ENCODE measurements around the gene HOXD9. TPM values are rescaled to one million over a fixed set of nuclear protein-coding genes. Genes with fewer than 3 reads are reported as not detected.

Gene HOXD9
- polyA plus RNA-seq (2013), result 0.23 and 0.49 TPM in 2 replicates

DNA sequence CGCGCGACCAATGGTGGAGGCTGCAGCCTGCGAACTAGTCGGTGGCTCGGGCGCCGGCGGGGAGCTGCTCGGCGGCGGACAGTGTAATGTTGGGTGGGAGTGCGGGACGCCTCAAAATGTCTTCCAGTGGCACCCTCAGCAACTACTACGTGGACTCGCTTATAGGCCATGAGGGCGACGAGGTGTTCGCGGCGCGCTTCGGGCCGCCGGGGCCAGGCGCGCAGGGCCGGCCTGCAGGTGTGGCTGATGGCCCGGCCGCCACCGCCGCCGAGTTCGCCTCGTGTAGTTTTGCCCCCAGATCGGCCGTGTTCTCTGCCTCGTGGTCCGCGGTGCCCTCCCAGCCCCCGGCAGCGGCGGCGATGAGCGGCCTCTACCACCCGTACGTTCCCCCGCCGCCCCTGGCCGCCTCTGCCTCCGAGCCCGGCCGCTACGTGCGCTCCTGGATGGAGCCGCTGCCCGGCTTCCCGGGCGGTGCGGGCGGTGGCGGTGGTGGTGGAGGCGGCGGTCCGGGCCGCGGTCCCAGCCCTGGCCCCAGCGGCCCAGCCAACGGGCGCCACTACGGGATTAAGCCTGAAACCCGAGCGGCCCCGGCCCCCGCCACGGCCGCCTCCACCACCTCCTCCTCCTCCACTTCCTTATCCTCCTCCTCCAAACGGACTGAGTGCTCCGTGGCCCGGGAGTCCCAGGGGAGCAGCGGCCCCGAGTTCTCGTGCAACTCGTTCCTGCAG lies at the start of gene HOXD9:
Gene HOXD9, plus strand, starts transcription at position 37 of the 728 bp plus-strand sequence. Its CDS starts 50 bp downstream, at position 87.
- H3K79me1 ChIP-seq (ENCODE audit: low read length), result no peaks in the 10 kb centered on the region
- H3K79me2 ChIP-seq (ENCODE audit: control insufficient read depth, insufficient read depth, low read length, poor library complexity), result no peaks in the 10 kb centered on the region
- peaks cover 78% of the 10 kb centered on the region for H3K27me3 ChIP-seq (ENCODE audit: insufficient read depth, low read length)
- no peak within 1 kb of the TSS for H3K23ac ChIP-seq (ENCODE audit: low read length)
- peak within 1 kb of the TSS; percentile 80 for H3K4me2 ChIP-seq (ENCODE audit: low read length)
- no peak within 1 kb of the TSS for H2BK5ac ChIP-seq (ENCODE audit: low read depth, low read length, poor library complexity)
- no peak within 1 kb of the TSS for H3K4ac ChIP-seq (ENCODE audit: low read depth, low read length)
- H2AFZ ChIP-seq (ENCODE audit: insufficient read depth, low read length, poor library complexity), result peak within 1 kb of the TSS; percentile 24
- no peak within 1 kb of the TSS for H4K12ac ChIP-seq (ENCODE audit: low read depth, low read length)
- no peak within 1 kb of the TSS for H3K9ac ChIP-seq (ENCODE audit: low read length)
- WGBS (ENCODE audit: extremely low coverage, insufficient coverage, insufficient read length), result no CpG with 5 or more reads among the region's 84 CpGs
- no peak within 1 kb of the TSS for H4K8ac ChIP-seq (ENCODE audit: low read depth, low read length)
- H3K27ac ChIP-seq (ENCODE audit: low read depth, low read length), result no peak within 1 kb of the TSS
- H2AK5ac ChIP-seq (ENCODE audit: low read length), result no peak within 1 kb of the TSS
- H2BK12ac ChIP-seq (ENCODE audit: low read length), result no peak within 1 kb of the TSS
- H3K14ac ChIP-seq (ENCODE audit: low read length), result no peak within 1 kb of the TSS
- H3K4me1 ChIP-seq (ENCODE audit: control insufficient read depth in 1 of 2, insufficient read depth in 2 of 2, low read length in 2 of 2), result peaks cover 5 to 9% of the 10 kb centered on the region in 2 experiments
- peak within 1 kb of the TSS; percentile 37 for H3K4me3 ChIP-seq (ENCODE audit: low read depth, low read length)
- H4K91ac ChIP-seq (ENCODE audit: low read depth, low read length), result no peak within 1 kb of the TSS
- H2BK120ac ChIP-seq (ENCODE audit: insufficient read depth, low read length, poor library complexity), result no peak within 1 kb of the TSS
- no peak within 1 kb of the TSS for H3K18ac ChIP-seq (ENCODE audit: low read length)
- DNase-seq, result peak in 1 of 2 donors; percentile 34
- H3K9me3 ChIP-seq (ENCODE audit: insufficient read depth, low read depth, low read length), result peaks cover 8% of the 10 kb centered on the region
- no peaks in the 10 kb centered on the region for H3K36me3 ChIP-seq (ENCODE audit: control insufficient read depth in 1 of 2, insufficient read depth in 2 of 2, low read length in 2 of 2)

GRCh38 chr2:176072951-176073904 lies 49.3 kb upstream of the HOXD9 start:
- Histone ChIP-seq H3K4me1 (ENCODE audit: control insufficient read depth in 1 of 2, insufficient read depth in 2 of 2, low read length in 2 of 2) (no peaks in the 10 kb centered on the region), H3K27me3 (ENCODE audit: insufficient read depth, low read length) (peaks cover 76% of the 10 kb centered on the region), H3K4me3 (ENCODE audit: low read depth, low read length) (no peak overlapping the region), H3K4me2 (ENCODE audit: low read length) (no peak overlapping the region), H3K4ac (ENCODE audit: low read depth, low read length) (no peak overlapping the region), H2BK120ac (ENCODE audit: insufficient read depth, low read length, poor library complexity) (no peak overlapping the region), H3K79me2 (ENCODE audit: control insufficient read depth, insufficient read depth, low read length, poor library complexity) (no peaks in the 10 kb centered on the region), H4K8ac (ENCODE audit: low read depth, low read length) (no peak overlapping the region), H2BK12ac (ENCODE audit: low read length) (no peak overlapping the region), H3K27ac (ENCODE audit: low read depth, low read length) (no peak overlapping the region), H4K12ac (ENCODE audit: low read depth, low read length) (no peak overlapping the region), H3K36me3 (ENCODE audit: control insufficient read depth in 1 of 2, insufficient read depth in 2 of 2, low read length in 2 of 2) (no peaks in the 10 kb centered on the region), H4K91ac (ENCODE audit: low read depth, low read length) (no peak overlapping the region), H3K9ac (ENCODE audit: low read length) (no peak overlapping the region), H3K14ac (ENCODE audit: low read length) (no peak overlapping the region), H3K23ac (ENCODE audit: low read length) (no peak overlapping the region), H2AFZ (ENCODE audit: insufficient read depth, low read length, poor library complexity) (peak overlapping the region; percentile 5), H3K9me3 (ENCODE audit: insufficient read depth, low read depth, low read length) (peaks cover 10% of the 10 kb centered on the region), H2BK5ac (ENCODE audit: low read depth, low read length, poor library complexity) (no peak overlapping the region), H2AK5ac (ENCODE audit: low read length) (no peak overlapping the region), H3K79me1 (ENCODE audit: low read length) (no peaks in the 10 kb centered on the region), H3K18ac (ENCODE audit: low read length) (no peak overlapping the region)
- DNase-seq, result no peak
- WGBS (ENCODE audit: extremely low coverage, insufficient coverage, insufficient read length), result no CpG with 5 or more reads among the region's 29 CpGs

DNA sequence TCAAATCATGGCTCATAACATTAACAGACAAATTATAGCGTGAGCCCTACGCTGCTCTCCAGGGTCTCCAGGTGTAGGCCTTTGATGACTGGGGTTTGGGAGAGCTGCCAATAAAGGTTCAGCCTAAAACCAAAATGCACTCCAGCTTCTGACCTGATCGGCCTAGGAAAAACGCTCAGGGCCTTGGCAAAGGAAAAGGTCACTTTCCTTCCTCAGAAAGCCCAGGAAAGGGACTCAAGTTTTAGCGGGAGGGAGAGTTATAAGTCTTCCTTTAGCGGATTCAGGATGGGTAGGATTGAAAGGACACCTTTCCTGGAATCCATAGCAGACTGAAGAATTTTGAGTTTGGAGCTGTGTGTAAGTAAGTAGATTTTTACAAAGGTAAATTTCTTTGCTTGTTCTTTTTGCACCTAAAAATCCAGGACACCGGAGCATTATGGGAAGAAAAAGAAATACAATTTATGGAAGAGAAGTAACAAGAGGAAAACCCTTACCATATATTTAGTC lies 47.5 kb upstream of the HOXD9 start:
- H3K27me3 ChIP-seq (ENCODE audit: insufficient read depth, low read length), result peaks cover 72% of the 10 kb centered on the region
- H2AK5ac ChIP-seq (ENCODE audit: low read length), result no peak overlapping the region
- peaks cover 1% of the 10 kb centered on the region for H3K79me1 ChIP-seq (ENCODE audit: low read length)
- H2AFZ ChIP-seq (ENCODE audit: insufficient read depth, low read length, poor library complexity), result no peak overlapping the region
- H3K27ac ChIP-seq (ENCODE audit: low read depth, low read length), result no peak overlapping the region
- H2BK12ac ChIP-seq (ENCODE audit: low read length), result no peak overlapping the region
- H2BK120ac ChIP-seq (ENCODE audit: insufficient read depth, low read length, poor library complexity), result no peak overlapping the region
- no peak overlapping the region for H3K18ac ChIP-seq (ENCODE audit: low read length)
- H3K9ac ChIP-seq (ENCODE audit: low read length), result no peak overlapping the region
- peaks cover 6% of the 10 kb centered on the region for H3K9me3 ChIP-seq (ENCODE audit: insufficient read depth, low read depth, low read length)
- DNase-seq, result no peak
- no peak overlapping the region for H3K14ac ChIP-seq (ENCODE audit: low read length)
- no peak overlapping the region for H4K8ac ChIP-seq (ENCODE audit: low read depth, low read length)
- H4K12ac ChIP-seq (ENCODE audit: low read depth, low read length), result no peak overlapping the region
- H3K4me3 ChIP-seq (ENCODE audit: low read depth, low read length), result no peak overlapping the region
- H3K4me1 ChIP-seq (ENCODE audit: control insufficient read depth in 1 of 2, insufficient read depth in 2 of 2, low read length in 2 of 2), result peaks cover 4 to 6% of the 10 kb centered on the region in 2 experiments
- no peak overlapping the region for H3K23ac ChIP-seq (ENCODE audit: low read length)
- H4K91ac ChIP-seq (ENCODE audit: low read depth, low read length), result no peak overlapping the region
- no peaks in the 10 kb centered on the region for H3K79me2 ChIP-seq (ENCODE audit: control insufficient read depth, insufficient read depth, low read length, poor library complexity)
- no peaks in the 10 kb centered on the region for H3K36me3 ChIP-seq (ENCODE audit: control insufficient read depth in 1 of 2, insufficient read depth in 2 of 2, low read length in 2 of 2)
- H3K4me2 ChIP-seq (ENCODE audit: low read length), result no peak overlapping the region
- no CpG with 5 or more reads among the region's 7 CpGs for WGBS (ENCODE audit: extremely low coverage, insufficient coverage, insufficient read length)
- H2BK5ac ChIP-seq (ENCODE audit: low read depth, low read length, poor library complexity), result no peak overlapping the region
- no peak overlapping the region for H3K4ac ChIP-seq (ENCODE audit: low read depth, low read length)

- H3K4ac ChIP-seq (ENCODE audit: low read depth, low read length), result no peak overlapping the region
- H3K4me2 ChIP-seq (ENCODE audit: low read length), result peak overlapping the region; percentile 30
- peaks cover 72% of the 10 kb centered on the region for H3K27me3 ChIP-seq (ENCODE audit: insufficient read depth, low read length)
- H4K8ac ChIP-seq (ENCODE audit: low read depth, low read length), result no peak overlapping the region
- H2AK5ac ChIP-seq (ENCODE audit: low read length), result no peak overlapping the region
- no peak overlapping the region for H2BK120ac ChIP-seq (ENCODE audit: insufficient read depth, low read length, poor library complexity)
- H2AFZ ChIP-seq (ENCODE audit: insufficient read depth, low read length, poor library complexity), result no peak overlapping the region
- H3K79me1 ChIP-seq (ENCODE audit: low read length), result peaks cover 1% of the 10 kb centered on the region
- no peak overlapping the region for H3K23ac ChIP-seq (ENCODE audit: low read length)
- H4K12ac ChIP-seq (ENCODE audit: low read depth, low read length), result no peak overlapping the region
- H4K91ac ChIP-seq (ENCODE audit: low read depth, low read length), result no peak overlapping the region
- DNase-seq, result no peak
- H3K14ac ChIP-seq (ENCODE audit: low read length), result no peak overlapping the region
- no peak overlapping the region for H3K27ac ChIP-seq (ENCODE audit: low read depth, low read length)
- H3K9me3 ChIP-seq (ENCODE audit: insufficient read depth, low read depth, low read length), result peaks cover 6% of the 10 kb centered on the region
- H3K9ac ChIP-seq (ENCODE audit: low read length), result no peak overlapping the region
- peaks cover 5 to 8% of the 10 kb centered on the region in 2 experiments for H3K4me1 ChIP-seq (ENCODE audit: control insufficient read depth in 1 of 2, insufficient read depth in 2 of 2, low read length in 2 of 2)
- no peak overlapping the region for H3K4me3 ChIP-seq (ENCODE audit: low read depth, low read length)
- H3K36me3 ChIP-seq (ENCODE audit: control insufficient read depth in 1 of 2, insufficient read depth in 2 of 2, low read length in 2 of 2), result no peaks in the 10 kb centered on the region
- H3K79me2 ChIP-seq (ENCODE audit: control insufficient read depth, insufficient read depth, low read length, poor library complexity), result no peaks in the 10 kb centered on the region
- WGBS (ENCODE audit: extremely low coverage, insufficient coverage, insufficient read length), result no CpG with 5 or more reads among the region's 15 CpGs
- H3K18ac ChIP-seq (ENCODE audit: low read length), result no peak overlapping the region
- H2BK12ac ChIP-seq (ENCODE audit: low read length), result no peak overlapping the region
- no peak overlapping the region for H2BK5ac ChIP-seq (ENCODE audit: low read depth, low read length, poor library complexity)
These were observed 47.0 kb upstream of the HOXD9 start for GRCh38 chr2:176075481-176075880.

All from trophoblast cell (in vitro differentiated cells and primary cell).